ENCODE measurements around the gene MCUB.
A peak's percentile ranks its signal among the peaks of the same experiment; 100 is the strongest.

Gene MCUB

DNA sequence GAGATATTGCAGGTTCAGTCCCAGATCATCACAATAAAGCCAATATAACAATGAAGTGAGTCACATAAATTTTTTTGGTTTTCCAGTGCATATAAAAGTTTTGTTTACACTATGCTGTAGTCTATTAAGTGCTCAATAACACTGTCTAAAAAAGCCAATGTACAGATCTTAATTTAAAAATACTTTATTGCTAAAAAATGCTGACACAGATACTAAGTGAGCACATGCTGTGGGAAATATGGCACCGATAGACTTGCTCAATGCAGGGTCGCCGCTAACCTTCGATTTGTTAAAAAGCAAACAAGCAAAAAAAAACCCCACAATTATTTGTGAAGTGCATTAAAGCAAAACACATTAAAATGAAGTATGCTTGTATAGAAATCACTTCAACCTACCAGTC lies 159.6 kb downstream of the MCUB start:
- H3K27me3 ChIP-seq (ENCODE audit: control insufficient read depth, insufficient read depth, low read length), result no peaks in the 10 kb centered on the region
- H3K36me3 ChIP-seq (ENCODE audit: control insufficient read depth, insufficient read depth, low read length), result no peaks in the 10 kb centered on the region
- H3K4me2 ChIP-seq (ENCODE audit: low read length), result no peak overlapping the region
- TF ChIP-seq, protein P1, sequence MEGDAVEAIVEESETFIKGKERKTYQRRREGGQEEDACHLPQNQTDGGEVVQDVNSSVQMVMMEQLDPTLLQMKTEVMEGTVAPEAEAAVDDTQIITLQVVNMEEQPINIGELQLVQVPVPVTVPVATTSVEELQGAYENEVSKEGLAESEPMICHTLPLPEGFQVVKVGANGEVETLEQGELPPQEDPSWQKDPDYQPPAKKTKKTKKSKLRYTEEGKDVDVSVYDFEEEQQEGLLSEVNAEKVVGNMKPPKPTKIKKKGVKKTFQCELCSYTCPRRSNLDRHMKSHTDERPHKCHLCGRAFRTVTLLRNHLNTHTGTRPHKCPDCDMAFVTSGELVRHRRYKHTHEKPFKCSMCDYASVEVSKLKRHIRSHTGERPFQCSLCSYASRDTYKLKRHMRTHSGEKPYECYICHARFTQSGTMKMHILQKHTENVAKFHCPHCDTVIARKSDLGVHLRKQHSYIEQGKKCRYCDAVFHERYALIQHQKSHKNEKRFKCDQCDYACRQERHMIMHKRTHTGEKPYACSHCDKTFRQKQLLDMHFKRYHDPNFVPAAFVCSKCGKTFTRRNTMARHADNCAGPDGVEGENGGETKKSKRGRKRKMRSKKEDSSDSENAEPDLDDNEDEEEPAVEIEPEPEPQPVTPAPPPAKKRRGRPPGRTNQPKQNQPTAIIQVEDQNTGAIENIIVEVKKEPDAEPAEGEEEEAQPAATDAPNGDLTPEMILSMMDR (IDR thresholded peaks at IDR 0.05), result no peak
- no peaks in the 10 kb centered on the region for H3K9me3 ChIP-seq (ENCODE audit: control insufficient read depth, low read length)
- no peak overlapping the region for H3K27ac ChIP-seq
- no peak overlapping the region for H2AFZ ChIP-seq
- H3K4me3 ChIP-seq (ENCODE audit: low read depth, low read length), result no peak overlapping the region
- H3K79me2 ChIP-seq, result peaks cover 16% of the 10 kb centered on the region
- H3K9ac ChIP-seq, result no peak overlapping the region
- H3K4me1 ChIP-seq, result no peaks in the 10 kb centered on the region

DNA sequence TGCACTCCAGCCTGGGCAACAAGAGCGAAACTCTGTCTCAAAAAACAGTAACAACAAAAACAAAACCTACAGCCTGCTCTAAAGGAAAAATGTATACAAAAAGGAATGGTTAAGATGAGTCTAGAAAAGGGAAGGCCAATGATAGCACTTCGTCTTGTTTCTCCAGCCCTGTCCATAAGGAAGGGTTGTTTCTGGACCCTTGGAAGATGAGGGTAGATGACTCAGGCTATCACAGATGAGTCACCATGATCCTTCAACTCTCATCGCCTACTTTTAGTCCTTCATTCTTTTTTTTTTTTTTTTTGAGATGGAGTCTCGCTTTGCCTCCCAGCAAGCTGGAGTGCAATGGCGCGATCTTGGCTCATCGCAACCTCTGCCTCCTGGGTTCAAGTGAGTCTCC lies 161.0 kb downstream of the MCUB start:
- no peaks in the 10 kb centered on the region for H3K9me3 ChIP-seq (ENCODE audit: control insufficient read depth, low read length)
- no peak overlapping the region for H3K4me2 ChIP-seq (ENCODE audit: low read length)
- H3K9ac ChIP-seq, result no peak overlapping the region

DNA sequence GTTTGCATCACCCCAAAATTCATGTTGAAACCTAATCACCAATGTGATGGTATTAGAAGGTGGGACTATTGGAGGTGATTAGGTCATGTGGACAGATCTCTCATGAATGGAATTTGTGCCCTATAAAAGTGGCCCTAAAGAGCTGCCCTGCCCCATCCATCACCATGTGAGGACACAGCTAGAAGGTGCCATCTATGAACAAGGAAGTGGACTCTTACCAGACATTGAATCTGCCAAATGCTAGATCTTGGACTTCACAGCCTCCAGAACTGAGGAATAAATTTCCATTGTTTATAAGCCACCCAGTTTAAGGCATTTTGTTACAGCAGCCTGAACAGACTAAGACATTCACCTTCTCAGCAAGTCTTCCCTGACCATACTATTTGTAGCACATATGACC lies 162.3 kb downstream of the MCUB start:
- Histone ChIP-seq H3K79me2 (peaks cover 16% of the 10 kb centered on the region), H3K4me3 (ENCODE audit: low read depth, low read length) (no peak overlapping the region), H3K4me2 (ENCODE audit: low read length) (no peak overlapping the region), H3K9me3 (ENCODE audit: control insufficient read depth, low read length) (no peaks in the 10 kb centered on the region), H3K27ac (no peak overlapping the region), H3K4me1 (no peaks in the 10 kb centered on the region), H2AFZ (no peak overlapping the region), H3K36me3 (ENCODE audit: control insufficient read depth, insufficient read depth, low read length) (no peaks in the 10 kb centered on the region), H3K9ac (no peak overlapping the region), H3K27me3 (ENCODE audit: control insufficient read depth, insufficient read depth, low read length) (no peaks in the 10 kb centered on the region)
- TF ChIP-seq, protein P1 (IDR thresholded peaks at IDR 0.05), result no peak

More for the DNA sequence above, 161.0 kb downstream of the MCUB start:
- Histone ChIP-seq H3K27me3 (ENCODE audit: control insufficient read depth, insufficient read depth, low read length) (no peaks in the 10 kb centered on the region), H3K4me1 (no peaks in the 10 kb centered on the region), H3K36me3 (ENCODE audit: control insufficient read depth, insufficient read depth, low read length) (no peaks in the 10 kb centered on the region), H2AFZ (no peak overlapping the region), H3K79me2 (peaks cover 16% of the 10 kb centered on the region), H3K27ac (no peak overlapping the region), H3K4me3 (ENCODE audit: low read depth, low read length) (no peak overlapping the region)
- TF ChIP-seq, protein P1 (IDR thresholded peaks at IDR 0.05), result no peak

DNA sequence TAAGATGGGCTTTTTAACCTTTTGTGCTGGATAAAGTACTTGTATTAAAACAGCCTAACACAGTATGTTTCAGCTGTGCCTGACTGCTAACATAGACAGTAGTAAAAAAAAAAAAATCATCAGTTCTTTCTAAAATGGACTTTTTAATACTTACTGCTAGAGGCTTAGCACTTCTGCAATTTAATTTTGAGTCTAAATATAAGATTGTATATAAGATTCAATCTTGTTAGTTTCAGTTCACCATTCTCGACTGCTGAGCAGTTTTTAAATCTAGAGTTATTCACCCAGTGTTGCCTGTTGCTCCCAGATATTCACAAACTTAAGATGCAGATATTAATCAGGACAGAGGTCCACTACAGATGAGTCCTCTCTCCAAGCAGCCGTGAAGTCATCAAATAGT lies 163.1 kb downstream of the MCUB start:
- TF ChIP-seq, protein P1 (IDR thresholded peaks at IDR 0.05), result no peak
- Histone ChIP-seq H3K79me2 (peaks cover 16% of the 10 kb centered on the region), H3K4me1 (no peaks in the 10 kb centered on the region), H2AFZ (no peak overlapping the region), H3K27me3 (ENCODE audit: control insufficient read depth, insufficient read depth, low read length) (no peaks in the 10 kb centered on the region), H3K4me2 (ENCODE audit: low read length) (no peak overlapping the region), H3K27ac (no peak overlapping the region), H3K4me3 (ENCODE audit: low read depth, low read length) (no peak overlapping the region), H3K9ac (no peak overlapping the region), H3K36me3 (ENCODE audit: control insufficient read depth, insufficient read depth, low read length) (no peaks in the 10 kb centered on the region), H3K9me3 (ENCODE audit: control insufficient read depth, low read length) (no peaks in the 10 kb centered on the region)

DNA sequence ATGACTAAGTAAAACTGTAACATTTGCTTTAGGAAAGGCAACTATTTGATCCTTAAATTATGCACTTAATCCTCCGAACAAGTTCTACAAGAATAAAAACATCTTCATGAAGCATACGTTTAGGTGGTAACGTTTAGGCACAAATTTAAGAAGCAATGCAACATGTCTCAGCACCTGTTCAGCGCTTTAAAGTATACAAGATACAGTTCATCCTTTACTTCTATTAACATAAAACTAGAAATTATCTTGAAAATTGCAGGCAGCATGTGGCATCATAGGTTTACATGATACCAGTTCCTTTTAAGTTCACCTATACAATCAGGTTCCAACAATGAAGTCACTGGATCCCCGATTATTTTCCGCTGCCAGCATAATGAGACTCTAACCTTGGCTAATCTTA lies 168.3 kb downstream of the MCUB start:
- Histone ChIP-seq H3K9me3 (ENCODE audit: control insufficient read depth, low read length) (no peaks in the 10 kb centered on the region), H3K9ac (no peak overlapping the region), H2AFZ (no peak overlapping the region), H3K4me2 (ENCODE audit: low read length) (peak overlapping the region; percentile 90), H3K79me2 (peaks cover 3% of the 10 kb centered on the region), H3K27me3 (ENCODE audit: control insufficient read depth, insufficient read depth, low read length) (no peaks in the 10 kb centered on the region), H3K4me3 (ENCODE audit: low read depth, low read length) (peak overlapping the region; percentile 65), H3K4me1 (no peaks in the 10 kb centered on the region), H3K27ac (no peak overlapping the region), H3K36me3 (ENCODE audit: control insufficient read depth, insufficient read depth, low read length) (no peaks in the 10 kb centered on the region)
- TF ChIP-seq, protein P1 (IDR thresholded peaks at IDR 0.05), result no peak

All from parathyroid adenoma (tissue), 2 donors.